Islet precursor cell (in vitro differentiated cells): ENCODE measurements around the gene STON2.
"Not testable (repeated sequence)": the region's sequence is repeated elsewhere in the genome, so short reads cannot be mapped to it uniquely, and the experiment has no call there.

Experiments
- DNase-seq: peaks from one replicate; pipeline ENCODE4 v3.0.0-alpha.2; 2018

STON2 gene

DNA sequence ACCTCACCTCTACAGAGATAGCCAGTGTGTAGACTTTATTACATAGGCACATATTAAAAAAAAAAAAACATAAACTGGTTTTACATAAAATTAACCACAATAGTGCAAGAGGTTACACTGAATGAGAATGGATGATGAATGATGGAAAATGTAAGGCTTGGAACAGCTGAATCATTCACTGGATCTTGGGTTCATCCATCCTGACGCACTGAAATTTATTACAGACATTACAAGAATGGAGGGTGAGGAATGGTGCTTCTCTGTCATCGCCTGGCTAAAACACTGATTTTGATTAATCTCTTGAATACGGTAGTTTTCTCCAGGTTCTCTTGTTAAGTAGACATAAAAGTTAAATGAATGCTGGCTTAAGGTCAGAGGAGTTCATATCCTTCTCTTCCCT, 139.4 kb downstream of the STON2 start:
- DNase-seq: no peak

DNA sequence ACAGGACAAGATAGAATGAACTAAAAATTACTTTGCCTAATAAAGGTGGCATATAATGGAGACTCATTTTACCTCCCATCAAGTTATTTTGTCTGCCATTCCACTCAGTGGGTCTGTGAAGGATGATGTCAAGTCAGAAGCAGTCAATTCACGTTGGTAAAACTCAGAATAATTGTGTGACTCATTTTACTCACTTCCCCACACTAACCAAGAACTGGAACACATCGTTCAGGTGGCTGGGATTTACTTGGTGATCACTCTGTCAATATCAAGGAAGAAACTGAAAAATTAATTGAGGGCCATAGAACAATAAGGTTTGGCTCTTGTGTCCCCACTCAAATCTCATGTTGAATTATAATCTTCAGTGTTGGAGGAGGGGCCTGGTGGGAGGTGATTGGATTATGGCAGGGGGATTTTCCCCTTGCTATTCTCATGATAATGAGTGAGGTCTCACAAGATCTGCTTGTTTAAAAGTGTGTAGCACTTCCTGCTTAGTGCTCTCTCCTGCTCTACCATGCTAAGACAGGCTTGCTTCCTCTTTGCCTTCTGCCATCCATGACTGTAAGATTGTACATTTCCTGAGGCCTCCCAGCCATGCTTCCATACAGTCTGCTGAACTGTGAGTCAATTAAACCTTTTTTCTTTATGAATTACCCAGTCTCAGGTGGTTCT, 143.7 kb downstream of the STON2 start:
- DNase-seq: no peak

DNA sequence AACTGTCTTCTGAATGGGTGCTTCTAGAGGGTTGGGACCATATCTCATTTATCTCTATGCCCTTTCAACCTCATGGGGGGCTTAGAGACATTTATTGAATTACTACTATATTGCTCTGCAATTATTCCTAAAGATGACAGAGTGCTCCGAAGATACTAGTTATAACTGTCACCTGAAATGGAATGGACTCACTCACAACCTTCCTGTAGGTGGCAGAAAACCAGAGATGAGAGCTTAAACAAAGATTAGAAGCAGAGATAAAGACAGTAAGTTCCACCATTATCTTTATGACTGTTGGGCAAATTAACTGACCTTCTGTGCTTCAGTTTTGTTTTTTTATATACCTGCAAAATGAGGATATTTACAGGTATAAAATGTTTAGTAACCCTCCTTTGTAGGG, 147.8 kb downstream of the STON2 start:
- no peak for DNase-seq

DNA sequence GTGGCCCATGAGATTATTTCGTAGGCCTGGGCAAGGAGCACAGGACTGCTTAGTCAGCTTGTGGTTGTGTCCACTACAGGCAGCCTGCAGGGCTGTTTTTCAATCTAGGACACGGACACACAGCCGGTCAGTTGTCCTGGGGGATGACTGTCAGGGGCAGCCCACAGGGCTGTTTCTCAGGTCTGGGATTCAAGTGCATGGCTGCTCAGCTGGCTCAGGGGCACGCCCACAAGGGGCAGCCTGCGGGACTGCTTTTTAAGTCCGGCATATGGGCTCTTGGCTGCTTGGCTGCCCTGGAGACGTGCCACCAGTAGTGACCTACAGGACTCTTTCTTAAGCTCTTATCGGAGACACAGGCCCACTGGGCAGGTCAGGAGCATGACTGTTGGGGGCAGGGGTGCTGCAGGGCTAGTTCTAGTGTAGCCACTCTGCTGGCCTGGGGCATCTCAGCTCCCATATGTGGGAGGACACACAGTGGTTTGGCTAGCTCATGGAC, 152.8 kb downstream of the STON2 start:
- peak; percentile 61 for DNase-seq

DNA sequence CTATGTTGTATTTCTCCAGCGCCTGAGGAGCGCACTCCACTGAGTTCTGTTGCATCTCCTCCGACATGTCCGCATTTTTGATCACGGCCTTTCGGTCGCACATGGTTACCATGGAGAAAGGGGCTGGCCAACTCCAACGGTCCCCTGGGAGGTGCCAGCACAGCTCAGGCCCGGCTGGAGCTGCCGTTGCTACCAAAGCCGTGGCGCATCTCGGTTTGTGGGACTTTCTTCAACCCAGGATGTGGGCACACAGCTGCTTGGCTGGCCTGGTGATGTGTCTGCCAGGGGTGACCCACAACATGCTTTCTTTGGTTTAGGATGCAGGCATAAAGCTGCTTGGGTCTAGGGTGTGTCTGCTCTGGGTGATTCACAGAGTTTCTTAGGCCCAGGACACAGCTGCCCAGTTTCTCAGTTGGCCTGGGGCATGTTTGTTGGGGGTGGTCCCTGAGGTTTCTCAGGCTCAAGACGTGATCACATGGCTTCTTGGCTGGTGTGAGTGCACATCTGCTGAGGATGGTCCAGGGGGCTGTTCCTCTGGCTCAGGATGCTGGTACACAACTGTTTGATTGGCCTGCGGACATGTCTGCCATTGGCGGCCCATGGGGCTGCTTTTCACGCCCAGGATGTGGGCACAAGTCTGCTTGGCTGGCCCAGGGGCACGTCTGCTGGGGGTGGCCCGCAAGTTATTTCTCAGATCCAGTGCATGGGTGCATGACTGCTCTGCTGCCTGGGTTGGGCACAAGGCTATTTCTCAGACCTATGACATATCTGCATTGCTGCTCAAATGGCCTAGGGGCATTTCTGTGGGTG, 153.5 kb downstream of the STON2 start:
- no peak for DNase-seq

DNA sequence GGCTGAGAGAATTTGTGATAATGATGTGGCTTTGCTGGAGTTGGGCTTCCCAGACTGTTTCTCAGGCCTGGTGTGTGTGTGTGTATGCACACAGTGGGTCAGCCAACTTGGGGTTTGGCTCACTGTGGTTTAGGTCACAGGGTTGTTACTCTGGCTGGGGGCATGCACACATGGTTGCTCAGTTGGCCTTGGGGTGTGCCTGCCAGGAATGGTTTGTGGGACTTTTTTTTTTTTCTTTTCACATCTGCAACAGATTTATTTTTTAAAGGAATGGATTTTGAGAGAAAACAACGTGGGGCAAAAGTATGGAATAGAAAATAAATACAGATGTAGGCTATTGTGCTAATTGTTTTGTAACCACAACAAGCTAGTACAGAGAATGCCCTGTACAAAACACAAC, 154.4 kb downstream of the STON2 start:
- DNase-seq: no peak

DNA sequence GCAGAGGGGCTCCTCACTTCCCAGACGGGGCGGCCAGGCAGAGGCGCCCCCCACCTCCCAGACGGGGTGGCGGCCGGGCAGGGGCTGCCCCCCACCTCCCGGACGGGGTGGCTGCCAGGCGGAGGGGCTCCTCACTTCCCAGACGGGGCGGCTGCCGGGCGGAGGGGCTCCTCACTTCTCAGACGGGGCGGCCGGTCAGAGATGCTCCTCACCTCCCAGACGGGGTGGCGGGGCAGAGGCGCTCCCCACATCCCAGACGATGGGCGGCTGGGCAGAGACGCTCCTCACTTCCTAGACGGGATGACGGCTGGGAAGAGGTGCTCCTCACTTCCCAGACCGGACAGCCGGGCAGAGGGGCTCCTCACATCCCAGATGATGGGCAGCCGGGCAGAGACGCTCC, 155.7 kb downstream of the STON2 start:
- not testable (repeated sequence) for DNase-seq

DNA sequence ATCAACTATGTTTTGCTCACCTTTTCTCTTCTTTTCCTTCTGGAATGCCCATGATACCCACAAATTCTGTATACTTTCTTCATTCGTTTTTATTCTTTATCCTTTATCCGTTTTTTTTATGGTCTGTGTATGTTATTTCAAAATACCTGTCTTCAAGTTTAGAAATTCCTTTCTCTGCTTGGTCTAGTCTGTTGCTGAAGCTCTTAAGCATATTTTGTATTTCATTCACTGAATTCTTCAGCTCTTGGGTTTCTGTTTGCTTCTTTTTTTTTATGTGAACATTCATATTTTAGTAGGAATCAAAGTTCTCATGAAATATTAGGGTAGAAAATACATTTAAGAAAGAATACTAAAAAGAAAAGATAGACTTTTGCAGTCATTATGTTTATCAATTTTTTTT, 156.6 kb downstream of the STON2 start:
- DNase-seq: no peak

DNA sequence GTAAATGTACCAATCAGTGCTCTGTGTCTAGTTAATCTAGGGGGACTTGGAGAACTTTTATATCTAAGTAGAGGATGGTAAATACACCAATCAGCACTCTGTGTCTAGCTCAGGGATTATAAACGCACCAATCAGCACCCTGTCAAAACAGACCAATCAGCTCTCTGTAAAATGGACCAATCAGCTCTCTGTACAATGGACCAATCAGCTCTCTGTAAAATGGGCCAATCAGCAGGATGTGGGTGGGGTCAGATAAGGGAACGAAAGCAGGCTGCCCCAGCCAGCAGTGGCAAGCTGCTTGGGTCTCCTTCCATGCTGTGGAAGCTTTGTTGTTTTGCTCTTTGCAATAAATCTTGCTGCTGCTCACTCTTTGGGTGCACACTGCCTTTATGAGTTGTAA, 163.3 kb downstream of the STON2 start:
- not testable (repeated sequence) for DNase-seq

DNA sequence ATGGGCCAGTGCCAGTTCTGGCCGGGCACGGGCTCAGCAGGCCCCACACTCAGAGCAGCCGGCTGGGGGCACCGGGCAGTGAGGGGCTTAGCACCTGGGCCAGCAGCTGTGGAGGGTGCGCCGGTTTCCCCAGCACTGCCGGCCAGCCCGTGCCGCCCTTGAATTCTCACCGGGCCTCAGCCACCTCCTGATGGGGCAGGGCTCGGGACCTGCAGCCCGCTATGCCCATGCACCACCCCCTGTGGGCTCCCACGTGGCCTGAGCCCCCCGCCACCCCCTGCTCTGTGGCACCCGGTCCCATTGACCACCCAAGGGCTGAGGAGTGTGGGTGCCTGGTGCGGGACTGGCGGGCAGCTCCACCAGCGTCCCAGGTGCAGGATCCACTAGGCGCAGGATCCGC, 164.0 kb downstream of the STON2 start:
- DNase-seq: no peak

DNA sequence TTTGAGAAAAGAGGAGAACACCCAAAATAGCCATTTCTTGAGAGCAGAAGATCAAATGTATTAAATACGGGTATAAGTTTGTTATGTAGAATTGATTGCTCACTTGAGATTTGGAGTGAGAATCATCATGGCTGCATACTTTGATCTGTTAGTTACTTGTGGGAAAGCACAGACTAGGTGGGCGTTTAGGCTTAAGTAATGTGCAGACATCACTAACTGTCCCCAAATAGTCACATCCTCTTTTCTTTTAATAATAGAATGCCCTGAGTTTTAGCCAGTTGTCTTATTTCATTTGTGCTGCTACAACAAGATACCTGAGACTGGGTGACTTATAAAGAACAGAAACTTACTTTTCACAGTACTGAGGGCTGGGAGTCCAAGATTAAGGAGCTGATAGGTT, 165.0 kb downstream of the STON2 start:
- DNase-seq: no peak

DNA sequence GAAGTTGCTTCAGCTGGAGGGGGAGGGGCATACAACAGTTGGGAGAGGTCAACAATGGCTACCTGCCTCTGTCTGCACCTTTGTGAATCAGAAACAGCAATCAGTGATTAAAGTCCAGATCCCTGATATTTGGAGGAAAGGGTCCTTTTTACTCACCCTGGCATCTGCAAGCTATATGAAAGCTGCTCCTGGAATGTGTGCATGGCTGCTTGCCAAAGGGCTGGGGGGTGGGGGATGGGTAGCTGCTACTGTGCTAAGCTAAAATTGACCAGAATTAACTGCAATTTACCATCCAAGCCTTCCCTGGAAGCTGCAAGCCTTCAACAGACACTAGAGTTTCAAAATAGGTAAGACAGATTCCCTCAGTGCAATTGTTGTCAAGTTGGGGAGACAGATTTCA, 165.8 kb downstream of the STON2 start:
- no peak for DNase-seq

DNA sequence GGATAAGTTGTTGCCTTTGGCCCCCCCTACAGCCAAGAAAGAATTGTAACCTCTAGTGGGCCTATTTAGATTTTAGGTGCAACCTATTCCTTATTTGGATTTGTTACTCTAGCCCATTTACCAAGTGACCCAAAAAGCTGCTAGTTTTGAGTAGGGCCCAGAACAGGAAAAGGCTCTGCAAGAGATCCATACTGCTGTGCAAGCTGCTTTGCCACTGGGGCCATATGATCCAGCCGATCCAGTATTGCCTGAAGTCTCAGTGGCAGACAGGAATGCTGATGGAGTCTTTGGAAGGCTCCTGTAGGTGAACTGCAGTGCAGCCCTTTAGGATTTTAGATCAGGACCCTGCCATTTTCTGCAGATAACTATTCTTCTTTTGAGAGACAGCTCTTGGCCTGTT, 166.5 kb downstream of the STON2 start:
- DNase-seq: no peak

DNA sequence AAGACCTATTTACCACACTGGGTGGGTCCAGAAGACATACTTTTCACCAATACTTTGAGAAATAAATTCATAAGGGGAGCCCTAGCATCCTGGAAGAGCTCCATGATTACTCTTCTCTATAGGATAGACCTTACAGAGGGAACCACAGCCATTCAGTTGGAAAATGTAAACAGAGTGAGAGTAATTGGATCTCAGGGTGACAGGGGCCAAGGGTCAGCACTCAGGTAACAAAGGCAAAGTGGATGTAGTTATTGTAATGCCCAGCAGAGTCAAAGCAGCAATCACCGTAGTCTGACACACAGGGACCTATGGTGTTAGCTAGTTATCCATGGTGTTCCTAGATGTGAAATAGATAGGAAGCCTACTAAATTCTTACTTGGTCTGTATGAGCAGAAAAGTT, 168.6 kb downstream of the STON2 start:
- no peak for DNase-seq

DNA sequence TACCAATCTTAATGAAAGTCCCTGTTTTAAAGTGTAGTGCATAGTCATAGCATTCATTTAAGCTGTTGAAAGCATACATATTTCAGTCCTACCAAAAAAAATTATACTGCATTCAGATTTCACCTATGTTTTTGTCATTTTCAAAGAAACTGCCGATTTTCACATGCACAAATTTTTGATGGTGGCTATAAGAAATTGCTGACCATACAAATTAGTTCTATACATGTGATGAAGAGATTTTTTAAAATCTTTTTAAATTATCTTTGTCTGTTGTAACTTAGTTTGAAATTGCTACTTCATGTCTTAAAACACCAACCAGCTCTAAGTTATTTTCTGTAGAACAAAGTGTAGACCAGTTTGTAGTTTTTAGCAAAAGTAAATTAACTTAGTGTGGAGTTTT, 175.9 kb downstream of the STON2 start:
- DNase-seq: no peak

DNA sequence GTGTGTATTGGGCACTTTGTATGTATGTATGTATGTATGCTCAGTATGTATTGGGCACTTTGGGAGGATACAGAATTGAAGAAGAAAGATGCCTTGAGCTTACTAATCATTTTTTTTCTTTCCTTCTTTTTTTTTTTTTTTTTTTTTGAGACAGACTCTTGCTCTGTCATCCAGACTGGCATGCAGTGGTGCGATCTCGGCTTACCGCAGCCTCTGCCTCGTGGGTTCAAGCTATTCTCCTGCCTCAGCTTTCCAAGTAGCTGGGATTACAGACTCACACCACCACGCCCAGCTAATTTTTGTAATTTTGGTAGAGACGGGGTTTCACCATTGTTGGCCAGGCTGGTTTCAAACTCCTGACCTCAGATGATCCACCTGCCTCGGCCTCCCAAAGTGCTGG, 176.3 kb downstream of the STON2 start:
- not testable (repeated sequence) for DNase-seq

DNA sequence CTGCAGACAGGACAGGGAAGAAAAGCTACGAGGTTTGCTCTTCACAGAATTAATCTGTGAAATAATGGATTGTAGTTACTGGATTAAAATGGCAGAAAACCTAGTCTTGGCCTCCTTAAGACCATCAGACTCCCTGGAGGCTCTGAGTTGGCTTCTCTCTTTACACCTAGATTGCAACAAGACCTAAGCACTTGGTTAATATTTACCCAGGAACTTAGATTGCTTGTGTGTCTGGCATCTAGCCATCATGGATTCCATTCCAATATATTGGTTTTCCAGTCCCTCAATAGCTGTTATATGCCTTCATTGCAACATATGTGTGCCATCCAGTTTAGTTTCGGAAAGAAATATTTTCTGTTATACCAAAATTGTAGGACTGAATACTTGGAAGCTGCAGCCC, 177.4 kb downstream of the STON2 start:
- no peak for DNase-seq

DNA sequence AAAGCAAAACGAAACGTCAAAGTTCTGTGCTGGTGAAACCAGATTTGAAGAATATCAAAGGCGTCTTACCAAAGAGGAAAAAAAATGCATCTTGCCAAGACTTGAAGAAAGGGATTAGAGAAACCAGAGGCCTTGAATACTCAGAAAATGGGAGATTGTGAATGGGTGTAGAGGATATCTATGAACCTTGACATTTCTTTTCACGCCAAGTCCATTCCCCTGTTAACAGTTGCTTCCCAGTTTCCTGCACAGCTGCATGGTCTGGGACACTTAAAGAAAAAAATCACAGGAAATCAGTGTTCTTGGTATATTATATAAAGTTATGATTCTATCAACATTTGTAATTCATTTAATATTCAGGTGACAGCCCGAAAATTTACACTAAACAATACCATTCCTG, 178.0 kb downstream of the STON2 start:
- DNase-seq: no peak

DNA sequence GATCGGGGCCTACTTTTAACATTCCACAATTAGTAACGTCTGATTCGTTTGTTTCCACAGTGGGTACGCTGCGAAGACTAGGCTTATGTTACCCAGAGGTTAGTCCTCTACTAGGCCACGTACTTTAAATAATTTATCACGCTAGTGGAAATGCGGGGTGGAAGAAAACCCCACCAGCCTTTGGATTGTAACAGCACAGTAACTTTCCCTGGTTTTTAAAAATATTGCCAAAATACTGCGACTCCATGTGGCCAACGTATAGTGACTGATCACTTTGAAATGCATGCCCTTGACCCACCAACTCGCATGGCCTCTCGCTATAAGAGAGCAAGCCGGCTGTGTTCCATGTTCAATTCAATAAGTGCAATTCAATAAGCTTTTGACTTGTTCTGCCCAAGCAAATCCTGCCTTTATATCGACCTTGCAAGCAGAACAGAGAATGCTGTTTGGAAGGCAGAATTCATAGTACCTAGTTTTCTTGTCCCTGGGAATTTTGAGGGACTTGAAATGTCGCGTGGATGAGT, 178.5 kb downstream of the STON2 start:
- peak; percentile 52 for DNase-seq

DNA sequence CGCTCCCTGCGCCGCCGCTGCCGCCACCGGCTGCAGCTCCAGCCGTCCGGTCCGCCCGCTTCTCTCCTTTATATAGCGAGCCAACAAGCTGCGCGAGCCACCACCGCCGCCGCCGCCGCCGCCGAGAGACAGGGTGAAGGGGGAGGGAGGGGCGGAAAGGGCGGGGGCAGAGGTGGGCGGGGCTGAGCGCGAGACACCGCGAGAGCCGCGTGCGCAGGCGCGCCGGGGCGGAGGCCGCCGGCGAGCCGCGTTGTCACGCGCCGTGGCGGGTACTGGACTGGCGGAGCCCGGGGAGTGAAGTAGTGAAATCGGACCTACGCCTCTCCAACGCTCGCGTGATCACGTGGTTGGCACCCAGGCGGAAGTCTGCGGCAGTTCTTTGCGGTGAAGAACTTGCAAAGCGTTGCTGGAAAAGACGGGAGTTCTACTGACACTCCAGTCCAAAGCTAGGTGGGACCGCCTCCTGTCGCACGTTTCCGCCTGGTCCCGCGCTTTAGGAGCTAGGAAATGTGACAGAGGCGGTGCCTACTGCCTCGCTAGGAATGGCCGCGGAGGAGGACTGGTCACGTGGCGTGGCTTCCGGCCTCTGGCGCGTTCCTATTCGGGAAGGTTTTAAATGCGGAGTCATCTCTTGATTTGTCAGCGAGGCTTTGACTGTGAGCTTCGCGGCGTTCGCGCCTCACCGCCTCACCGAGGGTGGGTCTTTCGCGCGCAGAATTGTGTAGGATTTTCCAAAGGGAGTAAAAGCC, 179.1 kb downstream of the STON2 start, which contains the start of gene GTF2A1:
TSS of gene GTF2A1 (minus strand) at position 130 of the 749 bp plus-strand sequence. CDS start 441 bp downstream, outside the sequence.
- DNase-seq: peak; percentile 98

DNA sequence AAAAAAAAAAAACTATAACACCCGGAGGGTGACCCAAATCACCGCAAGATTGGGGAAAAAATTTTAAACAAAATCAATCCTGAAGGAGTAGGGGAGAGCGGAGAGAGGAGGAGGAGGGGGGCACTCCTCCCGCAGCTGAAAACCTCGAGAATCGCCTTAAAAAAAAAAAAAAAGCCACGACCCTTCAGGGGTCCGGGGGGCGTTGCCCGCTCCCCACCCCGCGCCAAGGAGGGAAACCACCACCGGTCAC, 179.6 kb downstream of the STON2 start:
- DNase-seq: no peak

DNA sequence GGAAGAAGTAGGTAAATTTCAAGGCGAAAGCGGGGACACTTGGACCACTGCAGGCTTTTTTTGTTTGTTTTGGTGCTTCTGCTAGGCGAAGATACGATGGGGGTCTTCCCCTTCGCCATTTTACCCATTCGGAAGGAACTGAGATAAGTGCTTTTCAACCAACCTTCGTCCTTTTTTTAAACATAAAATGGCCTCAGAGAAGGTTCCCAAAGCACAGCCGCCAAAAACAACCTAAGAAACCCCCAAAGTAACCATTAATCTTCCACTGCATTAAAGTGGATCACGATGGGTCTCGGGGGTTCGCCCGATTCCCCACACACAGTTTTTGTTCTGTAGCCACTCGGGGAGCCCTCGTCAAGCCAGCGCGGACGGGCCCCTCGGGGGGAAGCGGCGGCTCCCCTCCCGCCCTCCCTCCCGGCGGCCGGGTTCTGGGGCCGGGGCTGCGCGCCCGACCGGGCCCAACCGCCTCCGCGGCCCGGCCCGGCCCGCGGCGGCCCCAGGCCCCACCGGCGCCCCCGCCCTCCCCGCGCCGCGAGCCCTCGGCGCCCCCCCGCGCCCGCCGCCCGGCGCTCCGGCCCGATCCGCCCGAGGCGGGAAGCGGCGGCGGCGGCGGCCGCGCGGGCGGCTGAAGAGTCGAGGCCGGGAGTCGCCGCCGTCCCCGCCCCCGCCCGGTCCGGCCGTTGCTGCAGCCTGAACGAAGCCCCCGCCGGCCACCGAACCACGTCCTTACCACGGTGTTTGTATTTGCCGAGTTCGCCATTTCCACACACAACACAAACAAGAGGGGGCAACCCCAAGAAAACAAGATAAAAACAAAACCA, 180.2 kb downstream of the STON2 start:
- DNase-seq: peak; percentile 57
